Suprapubic skin (tissue), 4 donors: ENCODE data around the gene LEP. TPM values are rescaled to one million over a fixed set of nuclear protein-coding genes. Genes with fewer than 3 reads are reported as not detected.
A peak's percentile ranks its signal among the peaks of the same experiment; 100 is the strongest.

Experiments
- DNase-seq, 2 donors: peaks; one replicate each; pipeline ENCODE4 v3.0.0-alpha.2; 2019; ENCODE audit warnings: low spot score in 2 of 2
- H3K27ac ChIP-seq: fragments of 200-600 bp; sonication (generic); one replicate; pipeline ENCODE4 v1.5.1; 2019
- H3K27me3 ChIP-seq: fragments of 200-600 bp; sonication (generic); one replicate; pipeline ENCODE4 v1.5.1; 2019
- H3K36me3 ChIP-seq: fragments of 200-600 bp; sonication (generic); one replicate; pipeline ENCODE4 v1.5.1; 2019
- H3K4me1 ChIP-seq: fragments of 200-600 bp; sonication (generic); one replicate; pipeline ENCODE4 v1.5.1; 2019
- H3K4me3 ChIP-seq: fragments of 200-600 bp; sonication (generic); one replicate; pipeline ENCODE4 v1.5.1; 2019; ENCODE audit warnings: mild to moderate bottlenecking
- H3K9me3 ChIP-seq: fragments of 200-600 bp; sonication (generic); one replicate; pipeline ENCODE4 v1.5.1; 2019
- EP300 ChIP-seq: sonication (generic); formaldehyde crosslinking; IDR thresholded peaks from one replicate; pipeline ENCODE4 v1.6.1; 2017; ENCODE audit warnings: antibody characterized with exemption
- POLR2A ChIP-seq, 2 donors: fragments of 450-650 bp; IDR thresholded peaks; one replicate each; pipeline ENCODE4 v1.6.1; 2017; ENCODE audit warnings: antibody characterized with exemption in 2 of 2, mild to moderate bottlenecking in 2 of 2, moderate library complexity in 2 of 2
- POLR2AphosphoS5 ChIP-seq, 3 donors: sonication (generic); formaldehyde crosslinking; IDR thresholded peaks; one replicate each; pipeline ENCODE4 v1.6.1; 2017; ENCODE audit warnings: antibody characterized with exemption in 3 of 3
- WGBS: methylation state at CpG from one replicate; pipeline ENCODE4 v1.1.5; 2018; 5-methylcytosine and 5-hydroxymethylcytosine counted together
- total RNA-seq, 4 donors: library from RNA; depleted of rRNA; stranded (reverse); fragments of >200 nt; gene quantifications; one replicate each; pipeline ENCODE4 v1.1.0, GENCODE V29; 2016
- TF ChIP-seq, protein P1 (sequence below), 2 donors: fragments of 200-600 bp in 1 of 2; fragments of 450-650 bp in 1 of 2; sonication (generic) in 1 of 2; IDR thresholded peaks; one replicate each; pipeline ENCODE4 v1.5.1; 2016 to 2019; ENCODE audit warnings: antibody characterized with exemption in 2 of 2, mild to moderate bottlenecking in 1 of 2, moderate library complexity in 1 of 2

LEP gene
- total RNA-seq, 4 donors from 2014 or later, result 0.76 to 11.8 (median 4.8) TPM

DNA sequence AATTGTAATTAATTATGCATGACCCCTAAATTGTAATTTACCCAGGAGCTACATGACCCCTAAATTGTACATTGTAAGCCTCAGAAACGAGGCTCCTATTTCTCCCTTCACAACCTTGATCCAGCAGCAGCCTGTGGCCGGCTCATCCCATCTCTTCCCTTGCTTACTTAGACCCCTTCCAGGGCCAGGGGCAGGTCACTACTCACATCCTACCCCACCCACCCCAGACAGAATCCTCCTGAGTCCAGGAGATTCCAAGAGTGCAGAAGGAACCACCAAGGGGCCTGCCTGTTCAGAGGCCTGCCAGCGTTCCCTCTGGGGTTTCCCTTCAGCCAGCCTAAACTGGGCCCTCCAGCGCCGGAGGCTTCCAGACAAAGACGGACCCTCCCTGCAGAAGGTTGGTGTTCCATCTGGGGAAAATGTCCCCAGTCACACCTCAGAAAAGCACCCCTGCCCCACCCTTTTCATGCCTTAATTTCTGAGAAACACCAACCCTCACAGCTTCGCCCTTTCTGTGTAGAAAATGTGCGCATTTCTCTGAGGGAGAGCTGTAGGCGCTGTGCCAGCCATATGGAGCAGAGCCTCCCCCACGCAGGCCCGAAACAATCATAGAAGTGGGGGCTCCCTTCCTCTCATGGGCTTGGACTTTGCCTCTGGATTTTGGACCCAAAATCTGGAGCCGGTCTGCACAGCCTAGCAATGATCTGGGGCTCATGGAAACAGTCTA lies 19.2 kb downstream of the LEP start:
- DNase-seq, result no peak
- H3K4me3 ChIP-seq, result no peak overlapping the region
- 62% methylated on average over 12 of the region's 12 CpGs for WGBS
- H3K27ac ChIP-seq, result peak overlapping the region; percentile 34
- H3K27me3 ChIP-seq, result no peaks in the 10 kb centered on the region
- no peaks in the 10 kb centered on the region for H3K9me3 ChIP-seq
- no peak for TF ChIP-seq POLR2A (IDR thresholded peaks at IDR 0.05)
- no peak for TF ChIP-seq POLR2AphosphoS5 (IDR thresholded peaks at IDR 0.05)
- H3K4me1 ChIP-seq, result peaks cover 27% of the 10 kb centered on the region
- no peaks in the 10 kb centered on the region for H3K36me3 ChIP-seq

DNA sequence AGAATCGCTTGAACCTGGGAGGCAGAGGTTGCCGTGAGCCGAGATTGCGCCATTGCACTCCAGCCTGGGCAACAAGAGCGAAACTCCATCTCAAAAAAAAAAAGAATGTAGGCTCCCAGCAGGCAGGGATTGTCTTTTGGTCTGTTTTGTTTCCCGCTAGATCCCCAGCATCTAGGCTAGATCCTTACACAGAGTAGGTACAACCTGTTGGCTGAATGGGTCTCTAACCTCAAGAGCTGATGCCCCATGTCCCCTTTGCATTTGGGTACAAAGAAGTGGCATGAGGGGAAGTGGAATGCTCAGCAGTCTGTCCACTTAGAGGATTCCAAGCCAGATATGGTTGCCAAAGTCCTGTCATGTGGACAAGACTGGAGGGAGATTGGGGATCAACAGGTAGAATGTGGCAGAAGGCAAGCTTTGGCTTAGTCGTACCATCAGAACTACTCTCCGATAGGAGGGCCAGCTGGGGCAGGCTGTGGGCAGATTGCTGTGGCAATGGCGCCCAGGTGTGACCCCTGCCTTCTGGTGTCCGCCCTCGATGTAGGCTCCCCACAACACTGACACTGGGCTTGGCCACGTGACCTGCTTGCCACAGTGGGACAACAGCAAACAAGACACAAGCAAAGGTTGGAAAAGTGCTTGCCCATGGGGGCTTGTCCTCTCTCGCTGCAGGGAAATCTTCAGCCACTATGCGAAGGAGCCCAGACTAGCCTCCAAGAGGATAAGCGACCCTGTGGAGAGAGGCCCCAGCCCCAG lies 21.4 kb downstream of the LEP start:
- Histone ChIP-seq H3K27ac (no peak overlapping the region), H3K36me3 (no peaks in the 10 kb centered on the region), H3K4me1 (peaks cover 43% of the 10 kb centered on the region), H3K4me3 (no peak overlapping the region), H3K9me3 (no peaks in the 10 kb centered on the region), H3K27me3 (no peaks in the 10 kb centered on the region)
- DNase-seq, result peak in 1 of 2 donors; percentile 35
- TF ChIP-seq, protein P1, sequence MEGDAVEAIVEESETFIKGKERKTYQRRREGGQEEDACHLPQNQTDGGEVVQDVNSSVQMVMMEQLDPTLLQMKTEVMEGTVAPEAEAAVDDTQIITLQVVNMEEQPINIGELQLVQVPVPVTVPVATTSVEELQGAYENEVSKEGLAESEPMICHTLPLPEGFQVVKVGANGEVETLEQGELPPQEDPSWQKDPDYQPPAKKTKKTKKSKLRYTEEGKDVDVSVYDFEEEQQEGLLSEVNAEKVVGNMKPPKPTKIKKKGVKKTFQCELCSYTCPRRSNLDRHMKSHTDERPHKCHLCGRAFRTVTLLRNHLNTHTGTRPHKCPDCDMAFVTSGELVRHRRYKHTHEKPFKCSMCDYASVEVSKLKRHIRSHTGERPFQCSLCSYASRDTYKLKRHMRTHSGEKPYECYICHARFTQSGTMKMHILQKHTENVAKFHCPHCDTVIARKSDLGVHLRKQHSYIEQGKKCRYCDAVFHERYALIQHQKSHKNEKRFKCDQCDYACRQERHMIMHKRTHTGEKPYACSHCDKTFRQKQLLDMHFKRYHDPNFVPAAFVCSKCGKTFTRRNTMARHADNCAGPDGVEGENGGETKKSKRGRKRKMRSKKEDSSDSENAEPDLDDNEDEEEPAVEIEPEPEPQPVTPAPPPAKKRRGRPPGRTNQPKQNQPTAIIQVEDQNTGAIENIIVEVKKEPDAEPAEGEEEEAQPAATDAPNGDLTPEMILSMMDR (IDR thresholded peaks at IDR 0.05), result no peak
- TF ChIP-seq POLR2AphosphoS5 (IDR thresholded peaks at IDR 0.05) (no peak), EP300 (no peak), POLR2A (IDR thresholded peaks at IDR 0.05) (no peak)
- WGBS, result 89% methylated on average over 14 of the region's 15 CpGs

DNA sequence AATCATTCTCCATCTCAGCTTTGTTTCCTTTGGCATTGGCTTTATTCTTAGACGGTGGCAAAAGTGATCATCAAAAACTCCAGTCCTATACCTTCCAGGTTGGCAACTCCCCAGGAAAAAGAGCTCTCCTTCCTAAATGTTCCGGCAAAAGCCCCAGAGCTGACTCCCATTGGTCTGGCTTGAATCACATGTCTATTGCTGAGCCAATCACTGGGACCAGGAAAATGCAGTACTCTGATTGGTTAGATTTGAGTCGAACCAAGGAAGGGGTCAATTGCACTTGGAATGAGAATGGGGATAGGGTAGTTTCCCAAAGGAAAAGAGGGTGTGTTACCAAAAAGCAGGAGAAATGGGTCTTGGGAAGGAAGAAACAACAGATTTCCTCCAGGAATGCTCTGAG lies 22.3 kb downstream of the LEP start:
- Histone ChIP-seq H3K27me3 (no peaks in the 10 kb centered on the region), H3K4me1 (peaks cover 47% of the 10 kb centered on the region), H3K9me3 (no peaks in the 10 kb centered on the region), H3K27ac (no peak overlapping the region), H3K36me3 (no peaks in the 10 kb centered on the region), H3K4me3 (no peak overlapping the region)
- WGBS, result 82% methylated on average over 3 of the region's 3 CpGs
- TF ChIP-seq POLR2A (IDR thresholded peaks at IDR 0.05) (no peak), POLR2AphosphoS5 (IDR thresholded peaks at IDR 0.05) (no peak), EP300 (no peak)
- TF ChIP-seq, protein P1 (IDR thresholded peaks at IDR 0.05), result no peak
- no peak for DNase-seq

DNA sequence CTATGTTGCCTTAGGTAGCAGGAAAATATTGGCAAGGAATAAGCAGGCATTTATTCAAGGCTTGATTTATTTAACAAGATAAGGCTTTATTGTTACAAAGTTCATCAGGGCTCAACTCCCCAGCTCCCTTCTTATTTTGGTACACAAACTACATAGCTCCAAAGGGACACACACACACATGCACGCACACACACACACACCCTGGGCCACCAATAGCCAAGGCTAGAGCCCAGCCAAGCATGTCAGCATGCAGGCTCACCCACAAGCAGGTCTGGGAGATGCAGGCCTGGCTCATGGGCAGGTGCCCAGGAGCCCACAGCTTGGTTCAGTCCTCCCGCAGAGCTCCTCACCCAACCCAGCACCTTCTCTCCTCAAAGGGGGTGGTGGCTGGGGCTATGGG lies 23.4 kb downstream of the LEP start:
- WGBS, result 33% methylated on average over 1 of the region's 2 CpGs
- Histone ChIP-seq H3K9me3 (no peaks in the 10 kb centered on the region), H3K4me3 (no peak overlapping the region), H3K27ac (no peak overlapping the region), H3K36me3 (no peaks in the 10 kb centered on the region), H3K4me1 (peaks cover 40% of the 10 kb centered on the region), H3K27me3 (no peaks in the 10 kb centered on the region)
- DNase-seq, result peak in 1 of 2 donors; percentile 49
- TF ChIP-seq POLR2A (IDR thresholded peaks at IDR 0.05) (no peak), POLR2AphosphoS5 (IDR thresholded peaks at IDR 0.05) (no peak), EP300 (no peak)
- TF ChIP-seq, protein P1 (IDR thresholded peaks at IDR 0.05), result no peak

DNA sequence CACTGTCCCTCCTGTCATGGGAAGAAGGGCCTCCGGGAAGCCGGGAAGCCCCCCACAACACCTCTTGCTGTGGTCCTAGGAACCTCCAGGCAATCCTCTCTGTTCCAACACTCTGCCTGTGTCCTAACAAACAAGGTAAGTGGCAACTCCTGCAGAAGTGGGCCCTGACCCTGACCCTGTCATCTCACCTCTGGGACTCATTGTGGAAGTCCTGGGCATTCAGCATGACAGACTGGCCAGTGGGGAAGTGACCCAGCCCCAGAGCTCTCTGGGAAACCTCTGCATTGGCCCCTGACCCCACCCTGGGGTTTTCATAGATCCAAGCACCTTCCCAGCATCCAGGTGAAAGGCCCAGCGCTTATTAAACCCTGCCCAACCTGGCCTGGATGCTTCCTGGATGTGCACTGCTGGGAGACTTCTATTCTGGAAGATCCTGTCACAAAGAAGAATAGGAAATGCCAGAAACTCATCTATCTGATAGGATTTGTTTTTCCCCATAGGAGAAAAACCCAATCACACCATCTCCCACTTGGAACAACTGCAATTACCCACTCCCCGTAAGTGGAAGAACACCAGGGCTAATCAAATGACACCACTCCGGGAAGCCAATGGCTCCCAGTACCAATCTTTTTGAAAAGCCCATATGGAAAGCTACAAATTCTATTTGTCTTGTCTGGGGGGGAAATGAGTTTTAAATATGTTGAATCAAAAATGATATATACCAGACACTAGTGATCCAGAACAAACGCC lies 24.3 kb downstream of the LEP start:
- Histone ChIP-seq H3K4me1 (peaks cover 32% of the 10 kb centered on the region), H3K9me3 (no peaks in the 10 kb centered on the region), H3K4me3 (no peak overlapping the region), H3K27ac (no peak overlapping the region), H3K36me3 (no peaks in the 10 kb centered on the region), H3K27me3 (no peaks in the 10 kb centered on the region)
- TF ChIP-seq EP300 (no peak), POLR2A (IDR thresholded peaks at IDR 0.05) (no peak), POLR2AphosphoS5 (IDR thresholded peaks at IDR 0.05) (no peak)
- TF ChIP-seq, protein P1 (IDR thresholded peaks at IDR 0.05), result no peak
- peak in 1 of 2 donors; percentile 16 for DNase-seq
- WGBS, result 91% methylated on average over 5 of the region's 6 CpGs
